ENCODE data around the gene SEMA4C.

Gene SEMA4C

GRCh38 chr2:96825057-96825456 lies 44.8 kb downstream of the SEMA4C start:
- DNase-seq (ENCODE audit: low read depth): no peak
- TF ChIP-seq, protein P1, sequence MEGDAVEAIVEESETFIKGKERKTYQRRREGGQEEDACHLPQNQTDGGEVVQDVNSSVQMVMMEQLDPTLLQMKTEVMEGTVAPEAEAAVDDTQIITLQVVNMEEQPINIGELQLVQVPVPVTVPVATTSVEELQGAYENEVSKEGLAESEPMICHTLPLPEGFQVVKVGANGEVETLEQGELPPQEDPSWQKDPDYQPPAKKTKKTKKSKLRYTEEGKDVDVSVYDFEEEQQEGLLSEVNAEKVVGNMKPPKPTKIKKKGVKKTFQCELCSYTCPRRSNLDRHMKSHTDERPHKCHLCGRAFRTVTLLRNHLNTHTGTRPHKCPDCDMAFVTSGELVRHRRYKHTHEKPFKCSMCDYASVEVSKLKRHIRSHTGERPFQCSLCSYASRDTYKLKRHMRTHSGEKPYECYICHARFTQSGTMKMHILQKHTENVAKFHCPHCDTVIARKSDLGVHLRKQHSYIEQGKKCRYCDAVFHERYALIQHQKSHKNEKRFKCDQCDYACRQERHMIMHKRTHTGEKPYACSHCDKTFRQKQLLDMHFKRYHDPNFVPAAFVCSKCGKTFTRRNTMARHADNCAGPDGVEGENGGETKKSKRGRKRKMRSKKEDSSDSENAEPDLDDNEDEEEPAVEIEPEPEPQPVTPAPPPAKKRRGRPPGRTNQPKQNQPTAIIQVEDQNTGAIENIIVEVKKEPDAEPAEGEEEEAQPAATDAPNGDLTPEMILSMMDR (IDR thresholded peaks at IDR 0.05; ENCODE audit: insufficient read depth, low read depth, low read length, missing control alignments): no peak
- no peak overlapping the region for H3K4me3 ChIP-seq (ENCODE audit: low read length)

GRCh38 chr2:96824079-96824870 lies 45.6 kb downstream of the SEMA4C start:
- TF ChIP-seq, protein P1 (IDR thresholded peaks at IDR 0.05; ENCODE audit: insufficient read depth, low read depth, low read length, missing control alignments): no peak
- no peak overlapping the region for H3K4me3 ChIP-seq (ENCODE audit: low read length)
- no peak for DNase-seq (ENCODE audit: low read depth)

- no peak for DNase-seq (ENCODE audit: low read depth)
- TF ChIP-seq, protein P1 (IDR thresholded peaks at IDR 0.05; ENCODE audit: insufficient read depth, low read depth, low read length, missing control alignments): no peak
- H3K4me3 ChIP-seq (ENCODE audit: low read length): no peak overlapping the region
Observed at GRCh38 chr2:96823198-96823597, 46.7 kb downstream of the SEMA4C start.

- DNase-seq (ENCODE audit: low read depth): no peak
- no peak overlapping the region for H3K4me3 ChIP-seq (ENCODE audit: low read length)
- TF ChIP-seq, protein P1 (IDR thresholded peaks at IDR 0.05; ENCODE audit: insufficient read depth, low read depth, low read length, missing control alignments): no peak
Observed at GRCh38 chr2:96822786-96823185, 47.1 kb downstream of the SEMA4C start.

GRCh38 chr2:96821113-96821675 lies 48.7 kb downstream of the SEMA4C start:
- no peak overlapping the region for H3K4me3 ChIP-seq (ENCODE audit: low read length)
- TF ChIP-seq, protein P1 (IDR thresholded peaks at IDR 0.05; ENCODE audit: insufficient read depth, low read depth, low read length, missing control alignments): no peak
- no peak for DNase-seq (ENCODE audit: low read depth)

GRCh38 chr2:96819876-96820511 lies 49.9 kb downstream of the SEMA4C start:
- H3K4me3 ChIP-seq (ENCODE audit: low read length): no peak overlapping the region
- TF ChIP-seq, protein P1 (IDR thresholded peaks at IDR 0.05; ENCODE audit: insufficient read depth, low read depth, low read length, missing control alignments): no peak
- DNase-seq (ENCODE audit: low read depth): no peak

All from epithelial cell of esophagus (primary cell).